DMS153 treated with DMSO at 0.1 percent for 48 hours (cell line): ENCODE measurements around the gene ATP5PO.

Source experiments
- DNase-seq: peaks from one replicate; lab custom pipeline; 2025; ENCODE audit not compliant: unreplicated experiment; lab: John Stamatoyannopoulos, UW

Gene ATP5PO, protein sequence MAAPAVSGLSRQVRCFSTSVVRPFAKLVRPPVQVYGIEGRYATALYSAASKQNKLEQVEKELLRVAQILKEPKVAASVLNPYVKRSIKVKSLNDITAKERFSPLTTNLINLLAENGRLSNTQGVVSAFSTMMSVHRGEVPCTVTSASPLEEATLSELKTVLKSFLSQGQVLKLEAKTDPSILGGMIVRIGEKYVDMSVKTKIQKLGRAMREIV

DNA sequence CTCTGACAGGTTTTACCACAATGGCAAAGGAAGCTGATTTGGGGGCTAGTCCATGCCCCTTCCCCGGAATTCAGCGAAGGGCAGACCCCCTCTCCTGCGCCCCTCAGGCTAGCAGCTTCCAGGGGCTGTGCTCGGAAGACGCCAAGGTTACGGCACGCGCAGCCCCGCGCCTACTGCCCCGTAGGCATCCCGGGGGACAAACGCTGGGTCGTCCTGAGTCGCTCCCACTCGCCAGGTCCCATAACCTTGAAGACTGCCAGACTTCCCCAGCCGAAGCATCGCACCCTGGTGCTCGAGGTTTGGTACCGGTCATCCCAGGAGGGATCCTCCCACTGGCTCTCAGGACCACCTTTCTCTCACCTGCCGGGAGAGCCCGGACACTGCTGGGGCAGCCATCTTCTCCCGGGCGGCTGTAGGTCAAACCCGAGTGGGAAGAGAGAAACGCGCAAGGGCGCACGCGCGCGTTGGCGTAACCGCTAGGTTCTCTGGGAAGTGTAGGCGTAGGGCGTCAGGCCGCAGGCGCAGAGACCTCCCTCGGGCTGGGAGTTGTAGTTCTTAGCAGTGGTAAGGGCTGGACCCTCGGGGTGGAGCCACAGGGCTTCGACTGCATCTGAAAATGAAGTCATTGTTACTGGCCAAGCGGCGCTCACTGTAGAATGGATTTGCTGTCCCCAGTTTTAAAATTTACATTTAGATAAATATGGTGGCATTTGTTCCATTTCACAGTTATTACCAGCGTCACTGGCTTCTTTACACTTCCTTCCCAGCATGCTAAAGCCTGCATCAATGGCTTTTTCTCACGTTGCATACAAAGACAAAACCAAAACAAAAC, at the start of gene ATP5PO:
Gene ATP5PO (minus strand): TSS at position 437 of the 832 bp plus-strand sequence. CDS start 41 bp downstream, at position 396.
- peak; percentile 96 for DNase-seq

DNA sequence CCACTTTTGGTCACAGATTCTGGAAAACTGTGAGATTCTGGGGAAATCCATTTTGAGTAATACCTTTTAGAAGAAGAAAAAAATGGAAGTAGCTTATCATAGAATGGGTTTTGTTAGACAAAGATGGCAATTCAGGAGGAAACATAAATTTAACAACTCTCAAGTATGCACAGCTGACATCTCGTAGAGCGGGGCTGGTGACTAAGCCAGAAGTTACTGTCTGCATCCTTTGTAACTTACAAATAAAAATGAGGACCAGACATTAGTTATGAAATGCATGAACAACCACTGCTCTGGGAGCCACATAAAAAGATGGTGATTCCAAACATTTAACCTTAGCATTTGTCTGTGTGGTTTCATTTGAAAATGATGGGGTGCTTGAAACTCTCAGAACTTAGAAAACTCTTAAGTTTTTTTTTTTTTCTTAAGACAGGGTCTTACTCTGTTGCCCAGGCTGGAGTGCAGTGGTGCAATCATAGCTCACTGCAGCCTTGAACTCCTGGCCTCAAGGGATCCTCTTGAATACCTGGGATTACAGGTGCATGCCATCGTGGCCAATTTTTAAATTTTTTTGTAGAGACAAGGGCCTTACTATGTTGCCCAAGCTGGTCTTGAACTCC, 49.2 kb upstream of the ATP5PO start:
- DNase-seq: no peak

- no peak for DNase-seq
These were observed 48.4 kb upstream of the ATP5PO start for GRCh38 chr21:33963848-33964555.

DNA sequence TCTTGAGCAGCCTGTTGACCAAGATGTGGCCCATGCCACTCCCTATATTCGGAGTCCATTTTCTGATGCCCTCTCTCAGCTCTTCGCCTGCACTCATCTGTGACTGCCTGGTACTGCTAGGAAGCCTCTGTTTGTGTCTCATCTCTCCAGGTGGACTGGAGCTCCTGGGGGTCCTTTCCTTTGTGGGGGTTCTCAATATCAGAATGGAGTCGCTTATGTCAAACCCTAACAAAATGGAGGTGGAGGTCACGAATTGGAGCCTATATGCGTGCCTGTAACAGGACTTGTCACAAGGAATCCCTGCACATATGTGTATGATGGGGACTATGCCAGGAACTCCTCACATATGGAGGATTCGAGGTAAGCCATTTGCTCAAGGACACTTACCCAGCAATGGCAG, 46.7 kb upstream of the ATP5PO start:
- DNase-seq: no peak

DNA sequence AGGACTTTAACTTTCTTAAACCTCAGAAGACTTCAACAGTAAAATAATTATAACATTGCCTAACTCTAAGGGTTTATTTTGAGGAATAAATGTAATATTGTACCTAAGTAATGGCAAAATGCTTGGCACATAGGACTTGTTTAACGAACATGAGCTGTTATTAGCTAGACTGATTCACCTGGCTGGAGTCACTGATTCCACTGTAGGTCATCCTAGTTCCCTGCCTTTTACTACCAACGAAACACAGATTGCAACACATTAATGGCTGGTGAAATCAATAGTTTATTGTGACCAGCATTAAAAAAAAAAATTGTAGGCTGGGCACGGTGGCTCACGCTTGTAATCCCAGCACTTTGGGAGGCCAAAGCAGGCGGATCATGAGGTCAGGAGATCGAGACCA, 45.5 kb upstream of the ATP5PO start:
- DNase-seq: no peak

- DNase-seq: no peak
These were observed 44.1 kb upstream of the ATP5PO start for GRCh38 chr21:33959680-33960079.

GRCh38 chr21:33954395-33954794, 38.8 kb upstream of the ATP5PO start:
- DNase-seq: no peak

- DNase-seq: no peak
These were observed 35.9 kb upstream of the ATP5PO start for GRCh38 chr21:33951276-33952178.

DNA sequence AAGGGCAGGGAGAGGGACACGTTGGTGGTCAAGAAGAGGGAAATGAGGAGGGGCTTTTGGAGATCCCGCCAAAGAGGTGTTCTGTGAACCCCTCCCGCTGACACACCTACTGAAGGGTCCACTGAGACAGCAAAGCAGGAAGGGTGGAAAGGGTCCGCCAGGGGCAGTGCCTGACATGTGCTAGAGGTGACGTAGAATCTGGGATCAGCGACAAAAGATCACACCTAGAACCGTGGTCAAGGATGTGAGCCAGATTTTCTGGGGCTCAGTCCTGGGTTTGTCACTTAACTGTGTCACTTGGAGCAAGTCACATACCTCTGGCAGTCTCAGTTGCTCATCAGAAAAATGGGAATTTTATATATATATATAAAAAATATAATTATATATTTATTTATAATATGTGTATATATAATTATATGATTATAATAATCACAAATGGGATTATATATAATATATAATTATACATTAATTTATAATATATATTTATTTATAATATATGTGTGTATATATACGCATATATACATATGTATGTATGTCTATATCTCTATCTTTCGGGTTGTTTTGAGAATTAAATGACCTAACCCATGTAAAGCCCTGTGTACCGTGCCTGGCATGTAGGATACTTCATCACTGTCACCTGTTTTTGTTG, 35.0 kb upstream of the ATP5PO start:
- DNase-seq: no peak

DNA sequence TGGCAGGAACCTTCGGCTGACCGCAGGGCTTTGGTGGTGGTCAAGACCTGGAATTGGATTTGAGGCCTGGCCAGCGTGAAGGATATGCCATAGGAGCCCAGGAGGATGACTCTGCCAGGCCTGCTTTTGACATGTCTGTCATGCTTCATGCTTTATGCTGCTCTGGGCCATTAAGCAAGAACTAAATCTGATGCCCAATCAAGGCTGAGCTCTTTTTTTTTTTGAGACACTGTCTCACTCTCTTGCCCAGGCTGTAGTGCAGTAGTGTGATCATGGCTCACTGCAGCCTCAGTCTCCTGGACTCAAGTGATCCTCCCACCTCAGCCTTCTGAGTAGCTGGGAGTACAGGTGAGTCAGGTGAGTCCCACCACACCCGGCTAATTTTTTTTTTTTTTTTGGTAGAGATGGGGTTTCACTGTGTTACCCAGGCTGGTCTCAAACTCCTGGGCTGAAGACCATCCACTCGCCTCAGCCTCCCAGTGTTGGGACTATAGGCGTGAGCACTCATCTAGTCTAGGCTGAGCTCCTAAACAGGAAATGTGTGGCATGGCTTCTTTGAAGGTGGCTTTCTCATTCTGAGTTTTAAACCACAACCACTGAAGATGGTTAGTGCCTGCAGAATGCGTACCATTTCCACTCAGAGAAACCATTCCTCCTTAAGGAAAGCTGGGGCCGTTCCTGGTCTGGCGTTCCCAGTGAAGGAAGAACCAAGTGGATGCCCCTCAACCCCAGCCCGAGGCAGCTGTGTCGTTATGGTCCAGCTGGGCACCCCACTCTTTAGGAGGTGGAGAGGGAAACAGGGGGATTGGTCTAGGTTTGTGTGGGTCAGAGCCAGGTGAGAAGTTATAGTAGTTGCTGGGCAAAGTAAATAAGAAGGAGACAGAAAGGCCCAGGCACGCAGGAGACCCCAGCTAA, 34.2 kb upstream of the ATP5PO start:
- DNase-seq: no peak

DNA sequence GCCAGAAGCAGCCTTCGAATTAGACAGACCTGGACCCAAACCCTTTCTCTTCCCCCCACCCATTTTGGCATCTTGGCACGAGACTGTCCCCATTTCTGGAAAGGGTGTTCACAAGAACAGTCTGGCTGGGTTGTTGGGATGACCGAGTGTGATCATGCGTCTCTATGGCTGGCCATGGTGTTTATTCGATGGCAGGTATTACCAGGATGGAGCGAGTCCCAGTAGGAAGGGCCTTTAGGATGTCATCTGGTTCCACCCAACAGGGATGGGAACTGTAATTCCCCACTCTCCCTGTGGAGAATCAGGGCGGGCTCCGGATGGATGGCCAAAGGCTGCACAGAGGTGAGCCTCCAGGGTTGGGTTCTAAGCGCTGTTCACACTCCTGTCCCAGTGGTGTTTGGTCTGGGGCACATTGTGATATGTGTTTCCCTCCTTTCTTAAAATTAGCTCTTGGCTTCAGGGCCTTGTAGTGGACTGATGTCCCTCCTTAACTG, 33.4 kb upstream of the ATP5PO start:
- no peak for DNase-seq

- peak; percentile 95 for DNase-seq
These were observed 32.7 kb upstream of the ATP5PO start for GRCh38 chr21:33948096-33948950.

- peak; percentile 84 for DNase-seq
These were observed 32.0 kb upstream of the ATP5PO start for GRCh38 chr21:33947451-33948095.

GRCh38 chr21:33945652-33946270, 30.2 kb upstream of the ATP5PO start:
- no peak for DNase-seq

DNA sequence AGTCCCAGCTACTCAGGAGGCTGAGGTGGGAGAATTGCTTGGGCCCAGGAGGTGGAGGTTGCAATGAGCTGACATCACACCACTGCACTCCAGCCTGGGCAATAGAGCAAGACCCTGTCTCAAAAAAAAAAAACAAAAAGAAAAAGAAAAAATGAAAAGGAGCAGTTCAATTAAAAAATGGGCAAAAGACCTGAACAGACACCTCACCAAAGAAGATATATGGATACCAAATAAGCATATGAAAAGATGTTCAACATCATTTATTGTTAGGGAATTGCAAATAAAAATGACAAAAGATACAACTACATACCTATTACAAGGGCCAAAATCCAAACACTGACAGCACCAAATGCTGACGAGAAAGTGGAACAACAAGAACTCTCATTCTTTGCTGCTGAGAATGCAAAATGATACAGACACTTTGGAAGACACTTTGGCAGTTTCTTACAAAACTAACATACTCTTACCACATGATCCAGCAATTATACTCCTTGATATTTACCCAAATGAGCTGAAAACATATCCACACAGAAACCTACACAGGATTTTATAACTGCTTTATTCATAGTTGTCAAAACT, 28.7 kb upstream of the ATP5PO start:
- no peak for DNase-seq

GRCh38 chr21:33943293-33943692, 27.7 kb upstream of the ATP5PO start:
- DNase-seq: no peak
